GM23338 (cell line): ENCODE results near the gene QRFP. TPM values are rescaled to one million over a fixed set of nuclear protein-coding genes. Genes with fewer than 3 reads are reported as not detected.

Experiments used
- ATAC-seq: fragments of 200-7000 bp; cut with Tn5 transposase; 3 replicates; pipeline ENCODE4 v1.9.1; 2020
- DNase-seq: peaks from one replicate; pipeline ENCODE4 v3.0.0-alpha.2; 2015; ENCODE audit warnings: low spot score
- H2AFZ ChIP-seq: fragments of 200-600 bp; sonication (generic); 2 replicates; pipeline ENCODE4 v1.8.0; 2016; ENCODE audit warnings: antibody characterized with exemption, mild to moderate bottlenecking, moderate library complexity
- H3F3A ChIP-seq: fragments of 200-600 bp; sonication (generic); replicated peaks from 2 replicates; pipeline ENCODE4 v1.8.0; 2017; ENCODE audit warnings: antibody characterized with exemption, mixed run types, low read depth
- H3K27ac ChIP-seq: fragments of 200-600 bp; sonication (generic); 2 replicates; pipeline ENCODE4 v1.6.1; 2016; ENCODE audit warnings: low read depth
- H3K27me3 ChIP-seq: fragments of 200-600 bp; sonication (generic); 2 replicates; pipeline ENCODE4 v1.8.0; 2016; ENCODE audit warnings: mild to moderate bottlenecking, mixed run types, moderate library complexity; ENCODE audit not compliant: insufficient read depth
- H3K36me3 ChIP-seq: fragments of 200-600 bp; sonication (generic); 2 replicates; pipeline ENCODE4 v1.8.0; 2016; ENCODE audit warnings: mild to moderate bottlenecking; ENCODE audit not compliant: insufficient read depth
- H3K4me1 ChIP-seq: fragments of 200-600 bp; sonication (generic); 2 replicates; pipeline ENCODE4 v1.8.0; 2016; ENCODE audit warnings: mild to moderate bottlenecking, moderate library complexity; ENCODE audit not compliant: insufficient read depth
- H3K4me2 ChIP-seq: fragments of 200-600 bp; sonication (generic); 2 replicates; pipeline ENCODE4 v1.7.1; 2017; ENCODE audit warnings: mixed run types
- H3K4me3 ChIP-seq: fragments of 200-600 bp; sonication (generic); 2 replicates; pipeline ENCODE4 v1.6.1; 2016; ENCODE audit warnings: mixed run types
- H3K79me2 ChIP-seq: fragments of 200-600 bp; sonication (generic); replicated peaks from 2 replicates; pipeline ENCODE4 v1.8.0; 2017; ENCODE audit warnings: mild to moderate bottlenecking; ENCODE audit not compliant: insufficient read depth
- H3K9me2 ChIP-seq: fragments of 200-600 bp; sonication (generic); 2 replicates; pipeline ENCODE4 v1.8.0; 2017; ENCODE audit not compliant: insufficient read depth
- H4K20me1 ChIP-seq: fragments of 200-600 bp; sonication (generic); replicated peaks from 2 replicates; pipeline ENCODE4 v1.8.0; 2017; ENCODE audit warnings: mild to moderate bottlenecking; ENCODE audit not compliant: insufficient read depth
- H3K27ac Mint-ChIP-seq: 2 replicates; pipeline ENCODE4 v1.8.0; 2020; ENCODE audit warnings: inconsistent platforms, mild to moderate bottlenecking, moderate library complexity, mixed read lengths
- H3K27me3 Mint-ChIP-seq: 3 replicates; pipeline ENCODE4 v1.8.0; 2022; ENCODE audit warnings: low read depth, mild to moderate bottlenecking, moderate library complexity, mixed read lengths, inconsistent platforms; ENCODE audit not compliant: insufficient read depth, poor library complexity
- H3K36me3 Mint-ChIP-seq: 3 replicates; pipeline ENCODE4 v1.8.0; 2021; ENCODE audit warnings: low read depth, mild to moderate bottlenecking, inconsistent platforms, moderate library complexity, mixed read lengths
- H3K4me1 Mint-ChIP-seq: 3 replicates; pipeline ENCODE4 v1.8.0; 2020; ENCODE audit warnings: mild to moderate bottlenecking, inconsistent platforms, mixed read lengths
- H3K4me3 Mint-ChIP-seq: 3 replicates; pipeline ENCODE4 v1.8.0; 2021; ENCODE audit warnings: moderate library complexity, mild to moderate bottlenecking, inconsistent platforms, mixed read lengths
- H3K9me3 Mint-ChIP-seq: 3 replicates; pipeline ENCODE4 v1.8.0; 2020; ENCODE audit warnings: moderate library complexity, mild to moderate bottlenecking, inconsistent platforms, mixed read lengths
- CREB1 ChIP-seq: fragments of 250-450 bp; sonication (Bioruptor Pico); IDR thresholded peaks from 2 replicates; pipeline ENCODE4 v1.5.0; 2020; ENCODE audit warnings: low read depth, mild to moderate bottlenecking, moderate library complexity
- CTCF ChIP-seq, 2 experiments: fragments of 200-600 bp in 1 of 2; sonication (generic) in 1 of 2; conservative IDR thresholded peaks; 2 replicates each; pipeline versions ENCODE4 v1.5.1 to v1.6.1; 2016 to 2017; ENCODE audit warnings: antibody characterized with exemption in 2 of 2, low read depth in 2 of 2, mild to moderate bottlenecking in 2 of 2, moderate library complexity in 1 of 2
- EZH2 ChIP-seq: fragments of 200-600 bp; sonication (generic); IDR thresholded peaks from one replicate; pipeline ENCODE4 v1.8.0; 2017; ENCODE audit warnings: antibody characterized with exemption, mild to moderate bottlenecking, low read depth; ENCODE audit not compliant: unreplicated experiment
- EZH2phosphoT487 ChIP-seq: fragments of 200-600 bp; sonication (generic); IDR thresholded peaks from one replicate; pipeline ENCODE4 v1.8.1; 2018; ENCODE audit warnings: antibody characterized with exemption; ENCODE audit not compliant: unreplicated experiment
- JUNB ChIP-seq: IDR thresholded peaks from one replicate; pipeline ENCODE4 v1.6.1; 2016; ENCODE audit warnings: antibody characterized with exemption; ENCODE audit not compliant: unreplicated experiment
- NANOG ChIP-seq: IDR thresholded peaks from 2 replicates; pipeline ENCODE4 v1.6.1; 2016; ENCODE audit warnings: antibody characterized with exemption, borderline replicate concordance
- POLR2AphosphoS5 ChIP-seq: IDR thresholded peaks from 2 replicates; pipeline ENCODE4 v1.6.1; 2016; ENCODE audit warnings: antibody characterized with exemption, low read depth
- STAT1 ChIP-seq: IDR thresholded peaks from one replicate; pipeline ENCODE4 v1.6.1; 2016; ENCODE audit warnings: antibody characterized with exemption; ENCODE audit not compliant: unreplicated experiment
- ZNF114 ChIP-seq: fragments of 250-450 bp; sonication (Bioruptor Pico); IDR thresholded peaks from 2 replicates; pipeline ENCODE4 v1.5.0; 2020; ENCODE audit warnings: mild to moderate bottlenecking, moderate library complexity
- polyA plus RNA-seq: library from polyadenylated mRNA; unstranded; fragments of >200 nt; fragmentation: Nextera tagmentation; extraction: Ambion mirVana; gene quantifications from 2 replicates; pipeline ENCODE4 v1.2.1, GENCODE V29; 2016
- total RNA-seq: library from RNA; depleted of rRNA; stranded (reverse); fragments of >200 nt; shearing (Covaris generic); gene quantifications from 2 replicates; pipeline ENCODE4 v1.2.3, GENCODE V29; 2014
- TF ChIP-seq, protein P1 (sequence below): IDR thresholded peaks from one replicate; pipeline ENCODE4 v1.6.1; 2018; ENCODE audit warnings: antibody characterized with exemption; ENCODE audit not compliant: unreplicated experiment

Gene QRFP
- total and polyA plus RNA-seq, 2 experiments from 2014 or later: not detected

GRCh38 chr9:130877300-130877699 is 19.3 kb downstream of the QRFP start:
- TF ChIP-seq ZNF114 (CRISPR knock-in tag) (no peak), EZH2 (no peak), POLR2AphosphoS5 (no peak), EZH2phosphoT487 (no peak), CTCF (conservative IDR thresholded peaks at IDR 0.05; ENCODE audit: low read depth in 2 of 2) (no peak), CREB1 (CRISPR knock-in tag) (no peak)
- Mint-ChIP-seq H3K4me3 (no peak overlapping the region), H3K9me3 (no peaks in the 10 kb centered on the region), H3K4me1 (no peaks in the 10 kb centered on the region), H3K36me3 (peaks cover 92% of the 10 kb centered on the region), H3K27me3 (peaks cover 6% of the 10 kb centered on the region), H3K27ac (no peak overlapping the region)
- H3K4me1 ChIP-seq: no peaks in the 10 kb centered on the region
- H3K27me3 ChIP-seq: no peaks in the 10 kb centered on the region
- no peaks in the 10 kb centered on the region for H3K9me2 ChIP-seq
- peaks cover 68% of the 10 kb centered on the region for H3K36me3 ChIP-seq
- H4K20me1 ChIP-seq: peaks cover 9% of the 10 kb centered on the region
- H3F3A ChIP-seq: no peaks in the 10 kb centered on the region; the same call in 1 of the 2 replicates
- no peak overlapping the region for H3K4me3 ChIP-seq
- ATAC-seq: no peak
- H3K27ac ChIP-seq: no peak overlapping the region
- H3K79me2 ChIP-seq: no peaks in the 10 kb centered on the region
- DNase-seq: no peak
- no peak overlapping the region for H2AFZ ChIP-seq
- H3K4me2 ChIP-seq: no peak overlapping the region

- peaks cover 11% of the 10 kb centered on the region for H4K20me1 ChIP-seq
- H3K9me2 ChIP-seq: no peaks in the 10 kb centered on the region
- Mint-ChIP-seq H3K27ac (no peak overlapping the region), H3K36me3 (peaks cover 81% of the 10 kb centered on the region), H3K4me1 (no peaks in the 10 kb centered on the region), H3K4me3 (no peak overlapping the region), H3K9me3 (no peaks in the 10 kb centered on the region), H3K27me3 (peaks cover 6% of the 10 kb centered on the region)
- peaks cover 17% of the 10 kb centered on the region for H3K79me2 ChIP-seq
- DNase-seq (no peak), ATAC-seq (no peak)
- H3K4me3 ChIP-seq: no peak overlapping the region
- no peaks in the 10 kb centered on the region for H3K27me3 ChIP-seq
- H3K4me2 ChIP-seq: no peak overlapping the region
- no peak overlapping the region for H2AFZ ChIP-seq
- peaks cover 51% of the 10 kb centered on the region for H3K36me3 ChIP-seq
- no peak overlapping the region for H3K27ac ChIP-seq
- TF ChIP-seq EZH2 (no peak), ZNF114 (CRISPR knock-in tag) (no peak), POLR2AphosphoS5 (no peak), CREB1 (CRISPR knock-in tag) (no peak), CTCF (conservative IDR thresholded peaks at IDR 0.05; ENCODE audit: low read depth in 2 of 2) (no peak), NANOG (no peak), JUNB (no peak), EZH2phosphoT487 (no peak), STAT1 (no peak)
- TF ChIP-seq, protein P1, sequence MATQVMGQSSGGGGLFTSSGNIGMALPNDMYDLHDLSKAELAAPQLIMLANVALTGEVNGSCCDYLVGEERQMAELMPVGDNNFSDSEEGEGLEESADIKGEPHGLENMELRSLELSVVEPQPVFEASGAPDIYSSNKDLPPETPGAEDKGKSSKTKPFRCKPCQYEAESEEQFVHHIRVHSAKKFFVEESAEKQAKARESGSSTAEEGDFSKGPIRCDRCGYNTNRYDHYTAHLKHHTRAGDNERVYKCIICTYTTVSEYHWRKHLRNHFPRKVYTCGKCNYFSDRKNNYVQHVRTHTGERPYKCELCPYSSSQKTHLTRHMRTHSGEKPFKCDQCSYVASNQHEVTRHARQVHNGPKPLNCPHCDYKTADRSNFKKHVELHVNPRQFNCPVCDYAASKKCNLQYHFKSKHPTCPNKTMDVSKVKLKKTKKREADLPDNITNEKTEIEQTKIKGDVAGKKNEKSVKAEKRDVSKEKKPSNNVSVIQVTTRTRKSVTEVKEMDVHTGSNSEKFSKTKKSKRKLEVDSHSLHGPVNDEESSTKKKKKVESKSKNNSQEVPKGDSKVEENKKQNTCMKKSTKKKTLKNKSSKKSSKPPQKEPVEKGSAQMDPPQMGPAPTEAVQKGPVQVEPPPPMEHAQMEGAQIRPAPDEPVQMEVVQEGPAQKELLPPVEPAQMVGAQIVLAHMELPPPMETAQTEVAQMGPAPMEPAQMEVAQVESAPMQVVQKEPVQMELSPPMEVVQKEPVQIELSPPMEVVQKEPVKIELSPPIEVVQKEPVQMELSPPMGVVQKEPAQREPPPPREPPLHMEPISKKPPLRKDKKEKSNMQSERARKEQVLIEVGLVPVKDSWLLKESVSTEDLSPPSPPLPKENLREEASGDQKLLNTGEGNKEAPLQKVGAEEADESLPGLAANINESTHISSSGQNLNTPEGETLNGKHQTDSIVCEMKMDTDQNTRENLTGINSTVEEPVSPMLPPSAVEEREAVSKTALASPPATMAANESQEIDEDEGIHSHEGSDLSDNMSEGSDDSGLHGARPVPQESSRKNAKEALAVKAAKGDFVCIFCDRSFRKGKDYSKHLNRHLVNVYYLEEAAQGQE: no peak
- H3F3A ChIP-seq: peaks cover 5% of the 10 kb centered on the region; the same call in 1 of the 2 replicates
- no peaks in the 10 kb centered on the region for H3K4me1 ChIP-seq
Observed at GRCh38 chr9:130874783-130875182, 21.8 kb downstream of the QRFP start.
